ENCODE data around the gene TMEM80. TPM values are rescaled to one million over a fixed set of nuclear protein-coding genes. Genes with fewer than 3 reads are reported as not detected.
"Not testable (repeated sequence)": the region's sequence is repeated elsewhere in the genome, so short reads cannot be mapped to it uniquely, and the experiment has no call there.

TMEM80 gene
- 21.9 and 22.6 TPM in 2 replicates for total RNA-seq

DNA sequence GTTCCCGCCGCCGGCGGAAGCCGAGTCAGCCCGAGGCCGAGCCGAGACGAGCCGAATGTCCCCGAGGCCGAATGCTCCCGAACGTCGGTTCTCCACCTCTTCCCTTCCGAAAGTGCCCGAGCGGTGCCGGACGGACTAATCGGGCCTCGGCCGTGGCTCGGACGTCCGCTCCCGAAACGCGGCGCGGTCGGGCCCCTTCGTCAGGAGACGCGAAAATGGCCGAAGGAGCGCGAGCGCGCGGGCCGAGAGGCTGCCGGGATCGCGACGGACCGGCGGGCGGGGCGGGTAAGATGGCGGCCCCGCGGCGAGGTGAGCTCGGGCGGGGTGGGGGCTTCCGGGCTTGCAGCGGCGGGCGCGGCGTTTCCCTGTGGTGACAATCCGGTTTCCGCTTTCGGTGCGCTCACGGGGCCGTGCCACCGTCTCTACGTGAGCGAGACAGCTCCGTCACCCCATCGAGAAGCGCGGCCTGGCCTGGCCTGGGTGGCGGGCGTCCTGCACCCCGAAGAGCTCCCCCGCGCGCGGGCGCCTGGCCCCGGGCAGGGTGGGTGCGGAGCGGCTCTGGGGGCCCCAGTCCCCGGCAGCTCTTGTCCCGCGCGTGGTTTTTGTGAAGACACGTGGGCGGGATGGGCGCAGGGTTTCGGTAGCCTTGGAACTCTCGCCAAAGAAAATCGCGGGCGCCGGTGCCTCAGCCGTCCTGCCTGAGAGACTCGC, at the start of gene TMEM80:
Gene TMEM80, plus strand, starts transcription at position 279 of the 711 bp plus-strand sequence. Its CDS starts 12 bp downstream, at position 291.
- intact Hi-C loops (cut with micrococcal nuclease): loop anchor here (1.0 to 5.0 kb wide), 6 partner anchors 28 to 189 kb away; partner anchors contain the start of genes HRAS, LMNTD2, LRRC56 and RASSF7

- intact Hi-C loops (cut with micrococcal nuclease): no loop called here
These were observed 49.4 kb upstream of the TMEM80 start for GRCh38 chr11:646214-646613.

GRCh38 chr11:647672-648158, 47.9 kb upstream of the TMEM80 start:
- intact Hi-C loops (cut with micrococcal nuclease): not testable (repeated sequence)

DNA sequence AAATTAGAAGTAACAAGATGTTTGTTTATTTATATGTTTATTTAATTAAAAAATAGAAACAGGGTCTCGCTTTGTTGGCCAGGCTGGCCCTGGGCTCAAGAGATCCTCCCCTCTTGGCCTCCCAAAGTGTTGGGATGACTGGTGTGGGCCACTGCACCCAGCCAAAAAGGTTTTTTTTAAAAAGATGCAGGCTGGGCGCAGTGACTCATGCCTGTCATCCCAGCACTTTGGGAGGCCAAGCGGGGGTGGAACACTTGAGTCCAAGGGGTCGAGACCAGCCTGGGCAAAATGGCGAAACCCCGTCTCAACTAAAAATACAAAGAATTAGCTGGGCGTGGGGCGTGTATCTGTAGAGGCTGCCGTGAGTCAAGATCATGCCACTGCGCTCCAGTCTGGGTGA, 45.1 kb upstream of the TMEM80 start:
- intact Hi-C loops (cut with micrococcal nuclease): no loop called here

- intact Hi-C loops (cut with micrococcal nuclease): not testable (repeated sequence)
These were observed 42.5 kb upstream of the TMEM80 start for GRCh38 chr11:653136-653535.

GRCh38 chr11:653837-654236, 41.8 kb upstream of the TMEM80 start:
- intact Hi-C loops (cut with micrococcal nuclease): no loop called here

- intact Hi-C loops (cut with micrococcal nuclease): not testable (repeated sequence)
These were observed 41.2 kb upstream of the TMEM80 start for GRCh38 chr11:654444-654843.

- intact Hi-C loops (cut with micrococcal nuclease): no loop called here
These were observed 40.4 kb upstream of the TMEM80 start for GRCh38 chr11:655036-655726.

DNA sequence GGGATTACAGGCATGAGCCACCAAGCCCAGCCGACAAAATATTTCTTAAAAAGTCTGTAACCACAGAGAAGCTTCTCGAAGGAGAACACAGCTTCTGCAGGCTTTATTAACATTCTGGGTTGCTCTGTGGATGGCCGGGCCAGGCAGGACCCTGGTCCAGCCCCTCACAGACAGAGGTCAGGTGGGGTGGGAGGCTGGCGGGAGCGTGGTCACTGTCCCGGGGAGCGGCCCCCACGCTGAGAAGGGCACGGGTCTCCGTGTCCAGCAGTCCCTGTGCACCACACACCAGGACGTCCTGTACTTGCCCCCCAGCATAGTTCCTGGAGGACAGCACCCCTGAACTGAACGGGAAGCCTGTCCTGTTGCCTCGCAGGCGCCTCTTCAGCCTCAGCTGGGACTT, 39.2 kb upstream of the TMEM80 start:
- intact Hi-C loops (cut with micrococcal nuclease): no loop called here

DNA sequence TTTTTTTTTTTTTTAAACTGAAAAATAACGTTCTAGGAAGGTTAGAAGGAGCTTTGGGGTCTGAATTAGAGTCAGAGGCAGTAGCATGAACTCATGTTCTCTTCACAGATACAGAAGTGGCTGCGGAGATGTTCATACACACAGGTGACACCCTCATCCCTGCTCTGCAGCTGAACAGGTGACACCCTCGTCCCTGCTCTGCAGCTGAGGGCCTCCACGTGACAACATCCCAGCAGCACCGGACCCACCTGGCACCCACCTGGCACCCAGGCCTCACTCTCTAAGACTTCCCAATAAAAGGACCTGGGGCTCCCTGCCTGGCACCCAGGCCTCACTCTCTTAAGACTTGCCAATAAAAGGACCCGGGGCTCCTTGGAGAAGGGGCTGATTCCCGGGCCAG, 38.8 kb upstream of the TMEM80 start:
- intact Hi-C loops (cut with micrococcal nuclease): no loop called here

DNA sequence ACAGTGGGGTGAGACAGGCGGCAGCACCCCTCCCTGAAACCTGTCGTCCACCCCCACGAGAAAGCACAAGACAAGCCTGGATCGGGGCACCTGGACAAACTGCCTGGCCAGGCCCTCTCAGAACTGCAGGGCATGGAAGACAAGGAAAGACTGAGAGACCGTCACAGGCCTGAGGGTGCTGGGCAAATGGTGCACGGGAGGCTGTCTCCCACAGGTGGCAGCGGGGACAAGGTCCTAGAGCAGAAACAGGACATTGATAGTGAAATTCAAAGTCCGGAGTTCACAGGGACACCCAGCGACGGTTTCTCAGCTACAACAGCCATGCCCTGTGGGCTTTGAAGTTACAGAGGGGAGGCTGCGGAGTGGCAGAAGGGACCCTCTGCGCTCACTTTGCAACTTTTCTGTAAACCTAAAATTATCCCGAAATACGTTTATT, 37.9 kb upstream of the TMEM80 start:
- intact Hi-C loops (cut with micrococcal nuclease): no loop called here

- intact Hi-C loops (cut with micrococcal nuclease): no loop called here
These were observed 36.0 kb upstream of the TMEM80 start for GRCh38 chr11:659532-660085.

DNA sequence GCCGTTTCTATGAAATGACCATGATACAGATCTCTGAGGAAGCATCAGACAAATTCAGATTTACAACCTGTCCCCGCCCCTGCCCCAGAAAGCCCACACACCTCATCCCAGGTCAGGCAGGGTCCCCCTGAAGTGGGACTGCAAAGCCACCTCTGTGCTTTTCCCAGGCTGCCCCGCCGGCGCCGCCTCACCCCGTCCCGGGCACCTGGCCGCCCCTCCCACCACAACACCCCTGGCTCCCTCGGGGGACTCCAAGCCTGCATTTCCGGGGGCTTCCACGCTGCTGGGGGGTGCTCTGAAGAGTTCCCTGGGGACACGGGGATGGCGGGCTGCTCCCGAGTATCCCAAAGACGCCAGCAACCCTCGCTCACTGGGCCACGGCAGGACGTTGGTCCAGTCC, 35.3 kb upstream of the TMEM80 start:
- intact Hi-C loops (cut with micrococcal nuclease): no loop called here

GRCh38 chr11:660681-661444, 34.8 kb upstream of the TMEM80 start:
- intact Hi-C loops (cut with micrococcal nuclease): no loop called here

- intact Hi-C loops (cut with micrococcal nuclease): loop anchor here (1.0 kb wide), 1 partner anchor 61 kb away; no protein-coding TSS in a partner anchor
These were observed 32.8 kb upstream of the TMEM80 start for GRCh38 chr11:662689-663274.

DNA sequence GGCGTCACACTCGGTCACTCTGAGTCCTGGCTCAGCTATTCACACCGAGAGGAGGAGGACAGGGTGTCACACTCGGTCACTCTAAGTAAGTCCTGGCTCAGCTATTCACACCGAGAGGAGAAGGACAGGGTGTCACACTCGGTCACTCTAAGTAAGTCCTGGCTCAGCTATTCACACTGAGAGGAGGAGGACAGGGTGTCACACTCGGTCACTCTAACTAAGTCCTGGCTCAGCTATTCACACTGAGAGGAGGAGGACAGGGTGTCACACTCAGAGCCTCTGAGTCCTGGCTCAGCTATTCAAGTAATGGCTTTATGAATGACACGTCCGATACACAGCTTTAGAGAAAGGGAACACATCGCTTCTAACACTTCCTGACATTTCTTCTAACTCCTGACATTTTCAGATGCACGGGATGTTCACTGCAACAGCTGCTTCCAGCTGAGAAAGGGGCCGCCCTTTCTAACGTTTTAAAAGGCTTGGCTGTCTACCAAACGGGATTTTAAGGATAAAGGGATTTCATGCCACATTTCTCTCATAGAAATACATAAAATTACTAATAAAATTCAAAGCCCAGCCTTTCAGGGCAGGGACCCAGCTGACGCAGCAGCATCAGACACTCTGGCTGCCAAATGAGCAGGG, 30.4 kb upstream of the TMEM80 start:
- intact Hi-C loops (cut with micrococcal nuclease): no loop called here

GRCh38 chr11:665704-666281, 29.8 kb upstream of the TMEM80 start:
- intact Hi-C loops (cut with micrococcal nuclease): no loop called here

GRCh38 chr11:673866-674265, 21.8 kb upstream of the TMEM80 start:
- intact Hi-C loops (cut with micrococcal nuclease): no loop called here

GRCh38 chr11:674406-674805, 21.2 kb upstream of the TMEM80 start:
- intact Hi-C loops (cut with micrococcal nuclease): no loop called here

GRCh38 chr11:678297-678696, 17.3 kb upstream of the TMEM80 start:
- intact Hi-C loops (cut with micrococcal nuclease): no loop called here

All from T-helper 2 cell treated with Interferon-gamma antibody and Interleukin-4, amounts not matched to agents 100 ng/mL and 5 ng/mL, for 36 hours (primary cell).